Activated CD8-positive, alpha-beta memory T cell treated with anti-CD3 and anti-CD28 coated beads for 36 hours (primary cell): ENCODE measurements around the gene NOTCH3. TPM values are rescaled to one million over a fixed set of nuclear protein-coding genes. Genes with fewer than 3 reads are reported as not detected.

Source experiments
- CTCF ChIA-PET: fragments of 350-600 bp; sonication (Branson Sonifier 250); formaldehyde crosslinking; loops from one replicate; lab custom pipeline; 2021; ENCODE audit warnings: antibody characterized with exemption; lab: Charles Lee
- POLR2A ChIA-PET: fragments of 350-600 bp; sonication (Branson Sonifier 250); formaldehyde crosslinking; loops from one replicate; lab custom pipeline; 2021; ENCODE audit warnings: antibody characterized with exemption; lab: Charles Lee
- total RNA-seq, 2 experiments: library from RNA; stranded (reverse); gene quantifications; one replicate each; pipeline ENCODE4 v1.2.3, GENCODE V29; 2021

NOTCH3 gene
- total RNA-seq: not detected

GRCh38 chr19:15200553-15201364 is at the start of gene NOTCH3:
TSS of gene NOTCH3 (minus strand) at chr19:15200995. CDS start at chr19:15200905, 90 bp downstream.
- CTCF ChIA-PET: no interaction called here
- POLR2A ChIA-PET: no interaction called here

- CTCF ChIA-PET: interaction anchor here (0.6 kb wide), 1 partner anchor 13 kb away, joined by 3 read pairs; no protein-coding TSS in a partner anchor
- POLR2A ChIA-PET: no interaction called here
These were observed 49.8 kb upstream of the NOTCH3 start for GRCh38 chr19:15250640-15250993.

DNA sequence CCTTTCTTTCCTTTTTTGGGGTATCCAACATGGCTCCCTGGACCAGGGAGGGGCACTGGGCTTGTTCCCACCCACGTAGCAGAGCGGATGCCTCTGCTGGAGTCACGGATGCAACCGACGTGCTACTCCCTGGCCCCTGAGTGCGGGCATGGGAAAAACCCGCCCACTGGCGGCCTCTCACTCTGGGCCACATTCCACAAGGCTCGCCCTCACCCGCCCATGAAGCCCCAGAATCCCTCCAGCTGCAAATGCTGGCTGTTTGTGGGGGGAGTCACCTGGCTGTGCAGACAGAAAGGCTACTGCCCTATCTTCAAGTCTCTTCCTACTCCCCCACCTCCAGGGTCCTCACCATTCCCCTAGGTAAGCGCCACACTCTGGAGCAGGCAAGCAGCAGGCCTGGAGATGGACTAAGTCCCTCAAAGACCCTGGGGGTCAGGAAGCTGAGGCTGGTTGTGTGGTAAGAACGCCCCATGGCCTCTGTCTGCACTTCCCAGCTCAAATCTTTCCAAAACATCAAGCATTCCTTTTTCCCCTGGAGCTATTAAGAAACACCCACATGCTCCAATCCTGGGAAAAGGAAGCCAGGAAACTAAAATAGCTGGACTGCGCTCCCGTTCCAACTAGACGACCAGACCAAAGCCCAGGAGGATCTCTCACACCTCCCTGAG is 49.3 kb upstream of the NOTCH3 start:
- POLR2A ChIA-PET: no interaction called here
- CTCF ChIA-PET: interaction anchor here (0.6 kb wide), 1 partner anchor 20 kb away, joined by 3 read pairs; no protein-coding TSS in a partner anchor

DNA sequence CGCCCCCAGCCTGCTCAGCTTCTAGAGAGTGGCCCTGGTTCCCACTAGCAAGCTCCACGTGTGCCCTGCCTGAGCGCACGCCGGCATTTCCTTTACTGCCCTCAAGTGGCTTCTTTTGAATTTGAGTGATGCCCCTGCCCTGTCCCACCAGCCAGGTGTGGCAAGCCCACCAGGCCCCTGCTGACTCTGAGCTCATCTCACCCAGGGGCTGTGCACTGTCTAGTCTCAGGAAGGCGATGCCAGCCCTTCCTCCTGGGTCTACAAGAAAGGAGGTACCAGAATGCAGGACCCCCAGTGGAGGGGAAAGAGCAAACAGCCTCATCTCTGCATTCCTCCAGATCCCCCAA is 48.7 kb upstream of the NOTCH3 start:
- ChIA-PET CTCF (interaction anchor here (0.6 kb wide), 1 partner anchor 20 kb away, joined by 3 read pairs; no protein-coding TSS in a partner anchor), POLR2A (no interaction called here)

- POLR2A ChIA-PET: no interaction called here
- CTCF ChIA-PET: no interaction called here
These were observed 48.1 kb upstream of the NOTCH3 start for GRCh38 chr19:15248648-15249527.

DNA sequence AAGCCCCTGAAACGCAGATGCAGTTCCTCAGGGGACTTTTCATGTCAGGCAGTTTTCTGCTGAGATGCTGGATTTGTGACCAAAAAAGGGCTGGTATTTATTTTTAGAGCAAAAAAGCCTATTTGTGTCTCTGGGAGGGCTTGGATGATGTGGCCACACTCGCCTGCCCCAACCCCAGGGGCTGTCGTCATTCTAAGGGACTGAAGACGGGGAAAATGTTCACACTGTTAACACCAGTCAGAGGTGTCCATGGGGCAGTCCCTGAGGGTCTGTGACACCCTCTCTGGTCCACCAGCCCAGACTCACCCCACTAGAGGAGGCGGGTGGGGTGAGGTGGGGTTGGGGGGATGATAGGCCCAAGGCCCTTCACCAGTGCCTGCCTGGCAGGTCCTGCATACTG is 47.3 kb upstream of the NOTCH3 start:
- CTCF ChIA-PET: no interaction called here
- POLR2A ChIA-PET: no interaction called here

- ChIA-PET CTCF (no interaction called here), POLR2A (interaction anchor here (0.6 kb wide), 1 partner anchor 72 kb away, joined by 3 read pairs; no protein-coding TSS in a partner anchor)
These were observed 46.6 kb upstream of the NOTCH3 start for GRCh38 chr19:15247107-15248014.

DNA sequence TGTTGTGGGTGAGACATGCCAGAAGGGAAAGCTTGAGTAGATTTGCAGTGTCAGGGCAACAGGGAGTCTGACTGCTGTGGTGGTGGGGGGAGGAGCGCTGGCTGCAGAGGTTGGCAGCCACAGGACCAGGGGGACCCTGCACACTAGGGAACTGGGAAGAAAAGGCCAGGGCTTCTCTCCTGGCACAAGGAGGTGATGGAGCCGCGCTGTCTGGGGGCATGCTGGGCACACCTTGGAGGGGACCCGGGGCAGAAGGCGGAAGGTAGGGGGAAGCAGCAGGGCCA is 45.3 kb upstream of the NOTCH3 start:
- POLR2A ChIA-PET: no interaction called here
- CTCF ChIA-PET: no interaction called here

DNA sequence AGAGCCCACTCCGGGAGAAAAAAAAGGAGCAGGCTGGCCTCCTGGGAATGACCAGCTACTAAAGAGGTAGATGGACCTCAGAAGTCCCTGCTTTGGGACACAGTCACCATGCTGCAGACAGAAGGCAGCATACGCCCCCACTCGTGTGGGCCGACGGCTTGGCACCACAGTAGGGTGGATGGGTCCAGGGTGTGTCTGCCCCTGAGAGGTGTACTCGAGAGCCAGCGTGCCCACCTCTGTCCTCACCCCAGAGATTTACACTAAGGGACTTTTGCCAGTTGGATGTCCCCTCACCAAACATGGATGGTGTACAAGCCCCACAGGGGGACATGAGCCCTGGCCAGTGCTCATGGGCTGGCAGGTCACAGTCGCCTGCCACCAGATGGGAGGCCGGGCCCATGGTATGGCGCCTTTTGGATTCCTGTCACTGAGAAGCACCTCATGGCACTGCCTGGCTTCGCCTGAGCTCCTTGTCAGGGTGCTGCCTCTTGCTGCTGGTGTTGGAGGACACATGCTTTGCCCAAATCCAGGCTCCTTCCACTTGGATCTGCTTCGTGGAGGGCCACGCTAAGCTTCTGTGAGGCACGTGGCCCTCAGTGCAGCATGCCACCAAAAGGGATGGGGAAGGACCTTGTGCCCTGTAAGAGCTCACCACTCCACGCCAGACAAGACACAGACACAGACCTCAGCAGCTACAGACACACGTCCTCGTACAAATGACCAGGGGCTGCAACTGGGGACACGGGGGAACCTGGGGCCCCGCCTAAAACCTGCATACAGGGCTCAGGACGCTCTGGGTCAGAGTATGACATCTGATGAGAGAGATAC is 44.8 kb upstream of the NOTCH3 start:
- ChIA-PET CTCF (no interaction called here), POLR2A (interaction anchor here (0.5 kb wide), 1 partner anchor 943 kb away, joined by 3 read pairs; no protein-coding TSS in a partner anchor)

DNA sequence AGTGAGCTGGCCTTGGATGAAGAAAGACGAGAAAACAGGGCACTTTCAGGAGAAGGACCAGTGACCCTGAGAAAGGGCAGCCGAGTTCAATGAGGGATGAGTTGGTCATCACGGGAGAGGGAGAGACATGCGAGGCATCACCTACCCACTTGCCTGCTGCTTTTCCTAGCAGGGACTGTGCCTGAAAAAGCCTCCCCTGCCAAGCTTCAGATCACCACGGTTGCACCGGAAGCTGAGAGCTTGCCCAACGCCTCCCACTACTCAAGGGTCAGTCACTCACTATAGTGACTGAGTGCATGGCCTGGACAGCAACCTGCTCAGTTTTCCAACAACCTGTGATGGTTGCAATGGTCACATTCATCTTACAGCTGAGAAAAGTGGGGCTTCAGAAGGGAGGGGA is 44.0 kb upstream of the NOTCH3 start:
- CTCF ChIA-PET: no interaction called here
- POLR2A ChIA-PET: no interaction called here

GRCh38 chr19:15244106-15244803 is 43.5 kb upstream of the NOTCH3 start:
- ChIA-PET CTCF (no interaction called here), POLR2A (no interaction called here)

- ChIA-PET POLR2A (no interaction called here), CTCF (no interaction called here)
These were observed 42.6 kb upstream of the NOTCH3 start for GRCh38 chr19:15243236-15243957.

DNA sequence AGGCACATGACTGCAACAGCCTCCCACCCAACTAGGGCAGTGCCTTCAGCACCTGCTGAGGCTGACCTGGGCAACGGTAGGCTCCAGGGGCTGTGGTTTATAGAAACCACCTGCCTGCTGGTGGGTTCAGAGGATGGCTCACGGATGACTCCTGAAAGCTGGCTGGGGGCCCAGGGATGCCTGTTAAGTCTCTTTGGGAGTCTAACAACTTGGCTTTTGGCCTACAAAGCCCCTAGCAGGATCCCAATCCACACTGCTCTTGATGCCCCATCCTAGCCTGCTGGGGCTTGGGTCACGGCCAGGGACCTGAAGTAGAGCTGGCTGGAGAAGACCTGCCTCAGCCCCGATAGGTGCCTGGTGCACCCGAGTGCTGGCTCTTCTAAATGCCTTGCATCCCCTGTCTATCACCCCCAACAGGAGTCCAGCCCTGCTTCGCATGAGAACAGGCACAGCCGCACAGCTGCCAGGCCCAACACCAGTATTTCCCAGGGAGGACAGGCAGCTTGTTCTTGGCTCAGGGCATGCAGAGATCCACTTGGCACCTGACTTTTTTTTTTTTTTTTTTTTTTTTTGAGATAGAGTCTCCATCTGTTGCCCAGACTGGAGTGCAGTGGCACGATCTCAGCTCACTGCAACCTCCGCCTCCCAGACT is 40.6 kb upstream of the NOTCH3 start:
- CTCF ChIA-PET: no interaction called here
- POLR2A ChIA-PET: interaction anchor here (0.6 kb wide), 1 partner anchor 85 kb away, joined by 9 read pairs; no protein-coding TSS in a partner anchor

- ChIA-PET CTCF (interaction anchor here (0.6 kb wide), 1 partner anchor 52 kb away, joined by 3 read pairs; no protein-coding TSS in a partner anchor), POLR2A (no interaction called here)
These were observed 39.7 kb upstream of the NOTCH3 start for GRCh38 chr19:15240515-15240914.

GRCh38 chr19:15239337-15239949 is 38.6 kb upstream of the NOTCH3 start:
- POLR2A ChIA-PET: no interaction called here
- CTCF ChIA-PET: no interaction called here

GRCh38 chr19:15238639-15239155 is 37.9 kb upstream of the NOTCH3 start:
- ChIA-PET CTCF (interaction anchor here (0.7 to 1.1 kb wide), 2 partner anchors 12 to 62 kb away, joined by 3 to 4 read pairs; no protein-coding TSS in a partner anchor), POLR2A (no interaction called here)
